Measurements from ENCODE around the gene SCAP. TPM values are rescaled to one million over a fixed set of nuclear protein-coding genes. Genes with fewer than 3 reads are reported as not detected.
A peak's percentile ranks its signal among the peaks of the same experiment; 100 is the strongest.

SCAP gene
- total and polyA plus RNA-seq, 2 of the 13 experiments (the other 11 are each of a cell fraction or from before 2014, with no cell fraction given) = 40.4 to 53.3 TPM

GRCh38 chr3:47379411-47379899 lies 96.3 kb downstream of the SCAP start (continued):
- TF ChIP-seq BCLAF1 (IDR thresholded peaks at IDR 0.05) (no peak), CBX5 (CRISPR knock-in tag; IDR thresholded peaks at IDR 0.05; ENCODE audit: borderline replicate concordance) (peak; percentile 72; the same call in 1 of the 2 replicates), HNF4A (CRISPR knock-in tag; IDR thresholded peaks at IDR 0.05) (peak; percentile 96), LCORL (IDR thresholded peaks at IDR 0.05) (no peak), LCORL (CRISPR knock-in tag; IDR thresholded peaks at IDR 0.05) (peak; percentile 80), DZIP1 (CRISPR knock-in tag; IDR thresholded peaks at IDR 0.05) (peak; percentile 70; the same call in 1 of the 2 replicates), NFE2 (CRISPR knock-in tag; IDR thresholded peaks at IDR 0.05) (no peak), HNRNPUL1 (IDR thresholded peaks at IDR 0.05; ENCODE audit: low read depth, low read length) (no peak), ZNF704 (CRISPR knock-in tag; IDR thresholded peaks at IDR 0.05; ENCODE audit: borderline replicate concordance) (no peak), ETV5 (CRISPR knock-in tag; IDR thresholded peaks at IDR 0.05; ENCODE audit: borderline replicate concordance) (peak; percentile 12; the same call in 1 of the 2 replicates), CBFB (CRISPR knock-in tag; IDR thresholded peaks at IDR 0.05) (0 out of 2 replicates have a peak, but pooled peaks have one; percentile 39), FLYWCH1 (CRISPR knock-in tag; IDR thresholded peaks at IDR 0.05) (no peak), ZFP1 (CRISPR knock-in tag; IDR thresholded peaks at IDR 0.05) (no peak; the same call in 1 of the 2 replicates), CCDC6 (CRISPR knock-in tag; IDR thresholded peaks at IDR 0.05) (no peak; the same call in 1 of the 2 replicates), MATR3 (CRISPR knock-in tag; IDR thresholded peaks at IDR 0.05) (no peak), GMEB1 (CRISPR knock-in tag; IDR thresholded peaks at IDR 0.05; ENCODE audit: borderline replicate concordance) (no peak)
- TF ChIP-seq, protein P1, sequence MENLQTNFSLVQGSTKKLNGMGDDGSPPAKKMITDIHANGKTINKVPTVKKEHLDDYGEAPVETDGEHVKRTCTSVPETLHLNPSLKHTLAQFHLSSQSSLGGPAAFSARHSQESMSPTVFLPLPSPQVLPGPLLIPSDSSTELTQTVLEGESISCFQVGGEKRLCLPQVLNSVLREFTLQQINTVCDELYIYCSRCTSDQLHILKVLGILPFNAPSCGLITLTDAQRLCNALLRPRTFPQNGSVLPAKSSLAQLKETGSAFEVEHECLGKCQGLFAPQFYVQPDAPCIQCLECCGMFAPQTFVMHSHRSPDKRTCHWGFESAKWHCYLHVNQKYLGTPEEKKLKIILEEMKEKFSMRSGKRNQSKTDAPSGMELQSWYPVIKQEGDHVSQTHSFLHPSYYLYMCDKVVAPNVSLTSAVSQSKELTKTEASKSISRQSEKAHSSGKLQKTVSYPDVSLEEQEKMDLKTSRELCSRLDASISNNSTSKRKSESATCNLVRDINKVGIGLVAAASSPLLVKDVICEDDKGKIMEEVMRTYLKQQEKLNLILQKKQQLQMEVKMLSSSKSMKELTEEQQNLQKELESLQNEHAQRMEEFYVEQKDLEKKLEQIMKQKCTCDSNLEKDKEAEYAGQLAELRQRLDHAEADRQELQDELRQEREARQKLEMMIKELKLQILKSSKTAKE (CRISPR knock-in tag; IDR thresholded peaks at IDR 0.05; ENCODE audit: borderline replicate concordance) = peak; percentile 69; the same call in 1 of the 2 replicates

Data from HepG2 (cell line).